Stimulated activated naive CD8-positive, alpha-beta T cell treated with anti-CD3 and anti-CD28 coated beads, Interleukin-15, Interleukin-2, amounts not matched to agents 100 ng/mL and 50 ng/mL, for 24 hours (primary cell): ENCODE results near the gene RPUSD1.
"Not testable (repeated sequence)": the region's sequence is repeated elsewhere in the genome, so short reads cannot be mapped to it uniquely, and the experiment has no call there.

Experiments
- H3K27ac Mint-ChIP-seq: one replicate; pipeline ENCODE4 v1.8.0; 2021; ENCODE audit warnings: mild to moderate bottlenecking, mixed read lengths
- H3K27me3 Mint-ChIP-seq: one replicate; pipeline ENCODE4 v1.8.0; 2021; ENCODE audit warnings: mixed read lengths
- H3K36me3 Mint-ChIP-seq: one replicate; pipeline ENCODE4 v1.8.0; 2021; ENCODE audit warnings: low read depth, mixed read lengths
- H3K4me1 Mint-ChIP-seq: one replicate; pipeline ENCODE4 v1.8.0; 2021; ENCODE audit warnings: low read depth, mixed read lengths
- H3K4me3 Mint-ChIP-seq: one replicate; pipeline ENCODE4 v1.8.0; 2021; ENCODE audit warnings: mild to moderate bottlenecking, mixed read lengths
- H3K9me3 Mint-ChIP-seq: one replicate; pipeline ENCODE4 v1.8.0; 2021; ENCODE audit warnings: mixed read lengths

The RPUSD1 gene

DNA sequence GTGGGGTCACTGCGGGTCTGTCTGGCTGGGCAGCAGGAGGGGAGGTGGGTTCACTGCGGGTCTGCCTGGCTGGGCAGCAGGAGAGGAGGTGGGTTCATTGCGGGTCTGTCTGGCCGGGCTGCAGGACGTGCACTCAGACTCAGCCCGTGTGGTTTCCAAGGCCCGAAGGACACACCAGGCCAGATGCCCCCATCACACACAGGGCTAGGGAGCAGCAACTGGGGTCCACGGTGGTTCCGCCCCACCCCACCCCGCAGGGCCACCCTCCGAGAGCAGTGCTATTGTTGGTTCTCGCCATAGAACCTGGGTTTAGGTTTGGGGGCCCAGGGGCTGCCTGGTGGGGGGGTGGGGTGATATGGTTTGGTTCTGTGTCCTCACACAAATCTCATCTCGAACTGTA, 41.5 kb downstream of the RPUSD1 start:
- no peaks in the 10 kb centered on the region for H3K4me1 Mint-ChIP-seq
- H3K9me3 Mint-ChIP-seq = no peaks in the 10 kb centered on the region
- no peak overlapping the region for H3K27ac Mint-ChIP-seq
- no peaks in the 10 kb centered on the region for H3K27me3 Mint-ChIP-seq
- no peak overlapping the region for H3K4me3 Mint-ChIP-seq
- H3K36me3 Mint-ChIP-seq = no peaks in the 10 kb centered on the region

DNA sequence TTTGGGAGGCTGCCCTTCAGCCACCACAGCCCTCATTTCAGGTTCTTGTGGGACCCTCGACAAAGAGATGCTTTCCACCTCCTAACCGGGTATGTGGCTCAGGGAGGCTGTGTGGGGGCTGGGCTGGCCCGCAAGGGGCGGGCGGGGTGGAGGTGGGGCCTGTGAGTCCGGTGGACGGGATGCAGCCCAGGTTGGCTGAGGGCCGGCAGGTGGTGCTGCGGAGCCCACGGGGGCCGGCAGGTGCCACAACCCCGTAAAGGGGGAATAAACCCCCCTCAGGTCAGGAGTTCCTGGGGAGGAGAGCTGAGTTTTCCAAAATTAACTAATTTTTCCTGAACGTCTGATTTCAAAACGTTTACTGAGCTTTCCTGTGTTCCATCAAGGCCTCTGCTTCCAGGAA, 42.4 kb downstream of the RPUSD1 start:
- Mint-ChIP-seq H3K27ac (no peak overlapping the region), H3K4me3 (no peak overlapping the region), H3K36me3 (no peaks in the 10 kb centered on the region), H3K4me1 (no peaks in the 10 kb centered on the region), H3K9me3 (no peaks in the 10 kb centered on the region), H3K27me3 (no peaks in the 10 kb centered on the region)

DNA sequence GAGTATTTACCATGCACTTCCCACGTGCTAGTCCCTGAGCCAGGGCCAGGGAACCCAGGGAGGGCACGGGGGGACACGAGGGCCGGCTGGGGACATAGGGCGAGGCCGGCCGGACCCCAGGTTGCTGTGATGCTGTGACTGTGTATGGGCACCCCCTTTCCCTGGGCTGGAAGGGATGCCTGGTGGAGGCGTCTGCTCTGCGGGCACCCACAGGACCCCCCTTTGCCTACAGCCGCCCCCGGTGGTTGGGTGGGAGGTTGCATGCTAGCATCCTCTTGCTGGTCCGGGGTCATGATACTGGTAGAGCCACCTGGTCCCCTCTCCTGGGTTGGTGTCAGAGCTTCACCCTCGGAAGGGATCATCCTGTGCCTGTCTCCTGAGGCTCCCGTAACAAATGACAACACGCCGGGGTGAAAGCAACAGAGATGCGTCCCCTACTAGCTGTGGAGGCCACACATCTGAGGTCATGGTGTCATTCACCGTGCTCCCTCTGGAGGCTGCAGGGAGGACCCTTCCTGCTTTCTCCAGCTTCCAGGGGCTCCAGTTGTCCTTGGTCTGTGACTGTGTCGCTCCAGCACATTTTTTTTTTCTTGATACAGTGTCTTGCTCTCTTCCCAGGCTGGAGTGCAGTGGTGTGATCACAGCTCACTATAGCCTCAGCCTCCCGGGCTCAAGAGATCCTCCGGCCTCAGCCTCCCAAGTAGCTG, 44.2 kb downstream of the RPUSD1 start:
- Mint-ChIP-seq H3K27me3 (no peaks in the 10 kb centered on the region), H3K9me3 (no peaks in the 10 kb centered on the region), H3K4me3 (no peak overlapping the region), H3K27ac (no peak overlapping the region), H3K36me3 (no peaks in the 10 kb centered on the region), H3K4me1 (peaks cover 10% of the 10 kb centered on the region)

DNA sequence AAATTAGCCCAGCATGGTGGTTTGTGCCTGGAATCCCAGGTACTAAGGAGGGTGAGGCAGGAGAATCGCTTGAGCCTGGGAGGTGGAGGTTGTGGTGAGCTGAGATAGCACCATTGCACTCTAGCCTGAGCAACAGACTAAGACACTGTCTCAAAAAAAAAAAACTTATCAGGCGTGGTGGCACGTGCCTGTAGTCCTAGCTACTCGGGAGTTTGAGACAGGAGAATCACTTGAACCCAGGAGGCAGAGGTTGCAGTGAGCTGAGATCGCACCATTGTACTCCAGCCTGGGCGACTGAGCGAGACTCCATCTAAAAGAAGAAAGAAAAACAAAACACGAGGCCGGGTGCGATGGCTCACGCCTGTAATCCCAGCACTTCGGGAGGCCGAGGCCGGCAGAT, 45.3 kb downstream of the RPUSD1 start:
- not testable (repeated sequence) for H3K27ac Mint-ChIP-seq, H3K27me3 Mint-ChIP-seq, H3K9me3 Mint-ChIP-seq, H3K36me3 Mint-ChIP-seq, H3K4me3 Mint-ChIP-seq
- H3K4me1 Mint-ChIP-seq = peaks cover 12% of the 10 kb centered on the region

DNA sequence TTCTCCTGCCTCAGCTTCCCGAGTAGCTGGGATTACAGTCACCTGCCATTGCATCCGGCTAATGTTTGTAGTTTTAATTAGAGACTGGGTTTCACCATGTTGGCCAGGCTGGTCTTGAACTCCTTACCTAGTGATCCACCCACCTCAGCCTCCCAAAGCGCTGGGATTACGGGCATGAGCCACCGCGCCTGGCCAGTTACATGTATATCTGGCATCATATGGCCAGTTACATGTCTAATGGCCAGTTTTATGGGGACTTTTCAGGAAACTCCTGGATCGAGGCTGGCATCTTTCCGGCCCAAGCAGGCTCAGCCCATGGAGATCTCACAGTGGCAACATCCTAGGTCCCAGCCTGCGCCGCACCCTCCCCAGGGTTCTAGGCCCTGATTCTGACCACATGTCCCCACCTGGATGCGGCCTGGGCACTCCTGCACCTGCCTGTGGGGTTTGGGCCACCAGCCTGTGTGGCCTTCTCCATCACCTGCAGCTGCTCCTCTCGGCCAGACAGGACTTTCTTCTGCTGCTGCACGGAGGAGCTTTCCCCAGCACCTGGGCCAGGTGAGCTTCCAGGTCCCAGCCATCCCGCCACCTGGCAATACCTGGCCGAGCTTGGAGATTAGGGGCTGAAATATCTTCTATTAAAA, 46.1 kb downstream of the RPUSD1 start:
- peaks cover 16% of the 10 kb centered on the region for H3K4me1 Mint-ChIP-seq
- no peaks in the 10 kb centered on the region for H3K27me3 Mint-ChIP-seq
- H3K36me3 Mint-ChIP-seq = peaks cover 7% of the 10 kb centered on the region
- H3K27ac Mint-ChIP-seq = no peak overlapping the region
- no peaks in the 10 kb centered on the region for H3K9me3 Mint-ChIP-seq
- peak overlapping the region; percentile 80 for H3K4me3 Mint-ChIP-seq

DNA sequence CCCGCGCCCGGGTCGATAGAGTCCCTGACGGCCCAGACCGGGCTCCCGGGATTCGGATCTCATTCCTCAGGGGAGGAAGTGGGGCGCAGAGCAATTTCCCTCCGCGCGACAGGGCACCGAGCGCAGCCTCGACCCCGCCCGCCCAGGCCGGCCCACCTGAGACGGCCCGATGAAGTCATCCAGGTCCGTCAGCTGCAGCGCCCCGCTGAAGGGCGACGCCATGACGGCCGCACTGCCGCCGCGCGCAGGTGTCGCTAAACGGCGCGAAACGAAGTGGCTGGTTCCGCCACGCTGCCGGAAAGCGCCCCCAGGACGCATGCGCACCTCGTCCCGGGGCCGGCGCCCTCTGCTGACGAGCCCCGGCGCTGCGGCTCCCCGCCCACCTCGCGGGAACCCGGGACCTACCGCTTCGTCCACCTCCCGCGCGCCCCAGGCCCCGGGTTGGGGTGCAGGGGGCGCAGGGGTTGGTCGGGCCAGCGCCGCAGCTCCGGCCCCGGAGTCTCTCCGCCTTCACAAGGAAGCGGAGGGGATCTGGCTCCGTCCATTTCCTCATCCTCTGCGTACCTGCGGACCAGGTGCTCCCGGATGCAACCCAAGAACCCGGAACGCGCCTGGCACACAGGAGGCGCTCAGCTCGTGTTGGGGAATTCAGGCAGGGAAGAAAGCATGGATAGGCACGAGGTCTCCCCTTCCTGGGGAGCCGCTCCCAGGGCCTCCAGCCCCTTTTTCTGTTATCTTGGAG, 47.2 kb downstream of the RPUSD1 start, which contains the start of gene CIAO3:
TSS of gene CIAO3 (minus strand) at position 234 of the 742 bp plus-strand sequence. CDS start at position 222, 12 bp downstream.
- peaks cover 10% of the 10 kb centered on the region for H3K36me3 Mint-ChIP-seq
- peak within 1 kb of the TSS; percentile 74 for H3K27ac Mint-ChIP-seq
- peaks cover 22% of the 10 kb centered on the region for H3K4me1 Mint-ChIP-seq
- no peaks in the 10 kb centered on the region for H3K9me3 Mint-ChIP-seq
- peak within 1 kb of the TSS; percentile 81 for H3K4me3 Mint-ChIP-seq
- H3K27me3 Mint-ChIP-seq = no peaks in the 10 kb centered on the region

DNA sequence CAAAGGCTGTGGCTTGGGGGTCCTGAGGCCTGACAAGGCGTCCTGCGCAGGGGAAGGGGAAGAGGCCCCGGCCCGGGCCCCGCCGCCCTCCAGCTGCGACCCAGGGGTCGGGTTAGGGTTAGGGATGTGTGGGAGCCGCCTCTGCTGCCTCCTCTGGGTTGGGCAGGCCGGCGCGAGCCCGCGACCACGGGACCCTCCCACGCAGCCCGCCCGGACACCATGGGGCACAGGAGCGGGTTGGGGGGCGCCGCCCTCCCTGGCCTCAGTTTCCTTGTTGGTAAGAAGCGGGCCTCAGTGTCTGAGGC, 47.8 kb downstream of the RPUSD1 start:
- Mint-ChIP-seq H3K4me1 (peaks cover 27% of the 10 kb centered on the region), H3K4me3 (peak overlapping the region; percentile 81), H3K9me3 (no peaks in the 10 kb centered on the region), H3K36me3 (peaks cover 15% of the 10 kb centered on the region), H3K27ac (peak overlapping the region; percentile 74), H3K27me3 (no peaks in the 10 kb centered on the region)

DNA sequence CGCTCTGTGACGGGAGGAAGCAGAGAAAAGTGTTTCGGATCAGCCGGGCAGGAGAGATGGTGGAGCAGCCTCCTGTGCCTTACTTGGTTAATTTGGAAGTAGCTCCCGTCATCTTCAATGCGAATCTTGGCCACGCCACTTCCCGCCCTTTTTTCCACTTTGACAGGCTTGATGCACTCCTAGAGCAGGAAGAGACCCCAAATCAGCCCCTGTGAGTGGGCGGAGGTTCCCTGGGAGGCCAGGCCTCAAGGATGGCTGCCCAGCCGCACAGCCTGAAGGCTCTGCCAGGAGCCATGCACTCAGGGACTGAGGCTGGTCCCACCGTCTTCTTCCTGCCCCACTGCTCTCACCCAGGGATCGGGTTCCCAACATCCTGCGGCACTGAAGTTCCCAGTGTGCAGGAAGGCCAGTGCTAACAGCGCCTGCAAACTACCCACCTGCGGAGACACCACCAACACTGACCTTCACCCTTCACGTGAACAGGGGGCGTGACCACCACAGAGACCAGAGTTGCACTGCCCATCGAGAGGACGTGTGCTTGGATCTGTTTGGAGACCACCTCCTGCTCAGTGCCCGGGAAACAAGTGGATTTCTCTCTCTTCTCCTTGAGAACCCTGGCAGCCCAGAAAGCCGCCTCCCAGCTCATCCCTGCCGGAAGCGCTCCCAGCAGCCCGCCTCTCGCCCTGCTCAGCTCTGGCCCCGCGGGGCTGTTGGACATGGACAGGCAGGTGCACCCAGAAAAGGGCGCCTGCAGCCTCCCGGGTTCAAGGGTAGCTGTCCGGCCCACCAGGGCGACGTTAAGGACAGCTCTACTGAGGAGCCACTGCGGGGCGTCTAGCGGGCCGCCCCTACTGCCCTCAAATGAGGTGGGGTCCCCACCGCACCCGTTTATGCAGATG, 48.4 kb downstream of the RPUSD1 start:
- peaks cover 30% of the 10 kb centered on the region for H3K4me1 Mint-ChIP-seq
- no peaks in the 10 kb centered on the region for H3K9me3 Mint-ChIP-seq
- peak overlapping the region; percentile 81 for H3K4me3 Mint-ChIP-seq
- peak overlapping the region; percentile 74 for H3K27ac Mint-ChIP-seq
- H3K27me3 Mint-ChIP-seq = no peaks in the 10 kb centered on the region
- peaks cover 19% of the 10 kb centered on the region for H3K36me3 Mint-ChIP-seq

DNA sequence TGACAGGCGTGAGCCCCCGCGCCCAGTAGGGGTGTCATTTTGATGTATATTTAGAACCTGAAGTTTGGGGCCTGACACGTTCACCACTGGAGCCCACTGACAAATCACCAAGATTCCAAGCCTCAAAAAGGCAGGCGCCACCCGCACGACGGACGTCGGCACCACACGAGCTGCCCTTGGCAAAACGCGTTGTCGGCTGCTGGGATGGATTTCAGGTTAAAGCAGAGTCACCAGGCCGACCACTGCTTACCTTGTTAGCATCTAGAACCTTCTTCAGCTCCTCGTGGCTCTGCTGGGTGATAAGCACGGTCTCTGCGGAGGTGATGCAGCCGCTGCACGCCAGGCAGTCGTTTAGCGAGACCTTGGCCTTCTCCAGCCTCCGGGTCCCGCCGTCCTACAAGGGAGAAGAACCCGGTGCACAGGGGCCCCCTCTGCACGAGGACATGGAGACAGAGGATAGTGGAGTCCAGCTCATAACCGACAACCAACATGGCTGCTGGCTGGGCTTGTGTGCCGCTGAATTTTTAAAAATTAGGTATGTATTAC, 51.2 kb downstream of the RPUSD1 start:
- Mint-ChIP-seq H3K27ac (no peak overlapping the region), H3K9me3 (no peaks in the 10 kb centered on the region), H3K36me3 (peaks cover 19% of the 10 kb centered on the region), H3K27me3 (no peaks in the 10 kb centered on the region), H3K4me1 (peaks cover 30% of the 10 kb centered on the region), H3K4me3 (no peak overlapping the region)

DNA sequence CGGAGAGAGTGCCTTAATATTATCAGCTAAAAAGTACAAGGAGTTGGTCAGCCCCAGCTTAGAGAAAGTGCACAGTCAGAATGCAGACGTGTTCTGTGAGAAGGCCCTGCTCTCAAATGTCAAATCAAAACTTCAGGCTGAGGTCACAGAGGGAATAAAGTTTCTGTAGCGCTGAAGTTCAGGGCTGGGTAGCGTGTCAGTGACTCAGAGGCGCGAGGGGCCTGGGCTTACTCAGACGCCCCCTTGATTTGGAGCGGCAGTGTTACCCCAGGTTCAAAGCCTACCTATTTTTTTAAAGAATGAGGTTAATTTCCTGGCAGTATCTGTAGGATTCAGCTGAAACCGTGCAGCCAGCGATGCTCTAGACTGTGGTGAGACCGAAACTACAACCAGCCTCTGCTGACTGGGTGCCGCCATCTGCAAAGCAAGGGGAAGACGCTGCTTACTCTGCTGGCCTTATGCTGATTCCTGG, 52.2 kb downstream of the RPUSD1 start:
- H3K4me1 Mint-ChIP-seq = peaks cover 30% of the 10 kb centered on the region
- H3K27ac Mint-ChIP-seq = peak overlapping the region; percentile 36
- H3K36me3 Mint-ChIP-seq = peaks cover 19% of the 10 kb centered on the region
- no peaks in the 10 kb centered on the region for H3K9me3 Mint-ChIP-seq
- no peak overlapping the region for H3K4me3 Mint-ChIP-seq
- no peaks in the 10 kb centered on the region for H3K27me3 Mint-ChIP-seq

DNA sequence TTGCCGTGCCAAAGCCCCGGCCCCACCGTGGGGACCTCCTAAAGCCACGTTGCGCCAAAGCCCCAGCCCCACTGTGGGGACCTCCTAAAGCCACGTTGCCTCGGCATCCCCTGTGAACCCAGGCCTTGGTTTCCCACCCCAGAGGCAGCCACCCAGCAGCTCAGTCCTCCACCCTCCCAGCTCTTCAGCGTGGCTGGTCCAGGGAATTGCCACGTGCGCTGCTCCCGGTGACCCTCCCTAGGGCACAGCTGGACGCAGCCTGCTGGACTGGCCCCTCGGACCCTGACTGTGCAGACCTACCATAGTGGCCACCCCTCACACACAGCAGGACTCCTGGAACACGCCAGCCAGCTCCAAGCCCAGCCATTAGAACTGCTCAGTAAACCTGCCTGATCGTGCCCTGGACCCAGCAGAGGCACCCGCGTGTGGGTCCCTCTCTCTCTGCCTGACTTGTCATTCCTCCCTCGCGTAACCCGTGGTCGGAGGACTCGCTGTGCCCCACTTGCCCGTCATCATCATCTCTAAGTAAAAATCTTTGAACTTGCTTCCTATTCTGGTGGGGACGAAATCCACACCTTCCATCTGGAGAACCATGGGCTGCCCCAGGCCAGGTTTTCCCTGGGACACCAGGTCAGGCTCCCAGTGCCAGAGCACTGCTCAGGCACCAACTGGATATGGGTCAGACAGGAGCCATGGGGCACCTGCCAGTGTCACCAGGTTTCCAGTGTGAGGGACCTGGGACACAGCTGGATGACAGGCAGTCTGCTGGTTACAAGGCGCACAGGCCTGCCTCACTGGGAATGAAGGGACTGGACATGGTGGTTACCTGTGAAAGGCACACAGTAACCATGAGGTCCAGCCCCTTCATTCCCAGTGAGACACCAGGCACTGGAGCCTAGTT, 53.0 kb downstream of the RPUSD1 start:
- H3K27ac Mint-ChIP-seq = peak overlapping the region; percentile 28
- H3K36me3 Mint-ChIP-seq = peaks cover 19% of the 10 kb centered on the region
- H3K9me3 Mint-ChIP-seq = no peaks in the 10 kb centered on the region
- H3K4me3 Mint-ChIP-seq = no peak overlapping the region
- no peaks in the 10 kb centered on the region for H3K27me3 Mint-ChIP-seq
- H3K4me1 Mint-ChIP-seq = peaks cover 30% of the 10 kb centered on the region
